HG02970 (cell line): Measurements from ENCODE around the gene PRKCD.

Experiments used
- ATAC-seq: cut with Tn5 transposase; IDR thresholded peaks from one replicate; pipeline ENCODE4 v1.9.1; 2021; ENCODE audit warnings: mild to moderate bottlenecking, moderate library complexity, moderate number of reproducible peaks; ENCODE audit not compliant: unreplicated experiment, low FRiP score

Gene PRKCD

GRCh38 chr3:53229171-53229570 is 68.2 kb downstream of the PRKCD start:
- no peak for ATAC-seq

GRCh38 chr3:53229606-53230005 is 68.6 kb downstream of the PRKCD start:
- ATAC-seq: no peak

- no peak for ATAC-seq
These were observed 69.1 kb downstream of the PRKCD start for GRCh38 chr3:53230041-53230621.

DNA sequence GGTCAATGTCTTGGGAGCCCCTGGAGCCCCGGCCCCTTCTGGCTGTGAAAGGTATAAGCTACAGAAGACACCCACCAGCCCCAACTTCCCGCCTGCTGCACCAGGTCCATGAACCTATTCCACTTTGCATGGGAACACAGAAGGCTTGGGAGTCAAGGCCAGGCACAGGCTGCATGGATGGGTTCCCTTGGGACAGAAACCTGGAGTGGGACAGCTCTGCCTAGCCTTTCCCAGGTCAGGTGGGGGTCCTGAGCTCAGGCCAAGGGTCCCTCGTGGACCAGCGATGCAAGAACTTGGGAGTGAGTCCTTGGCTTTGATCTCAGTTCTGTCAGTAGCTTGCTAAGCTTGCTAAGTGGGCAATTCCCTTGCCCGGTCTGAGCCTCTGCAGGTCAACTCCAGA is 69.8 kb downstream of the PRKCD start:
- no peak for ATAC-seq

GRCh38 chr3:53231532-53232511 is 70.8 kb downstream of the PRKCD start:
- ATAC-seq: no peak

- ATAC-seq: no peak
These were observed 71.8 kb downstream of the PRKCD start for GRCh38 chr3:53232641-53233377.

DNA sequence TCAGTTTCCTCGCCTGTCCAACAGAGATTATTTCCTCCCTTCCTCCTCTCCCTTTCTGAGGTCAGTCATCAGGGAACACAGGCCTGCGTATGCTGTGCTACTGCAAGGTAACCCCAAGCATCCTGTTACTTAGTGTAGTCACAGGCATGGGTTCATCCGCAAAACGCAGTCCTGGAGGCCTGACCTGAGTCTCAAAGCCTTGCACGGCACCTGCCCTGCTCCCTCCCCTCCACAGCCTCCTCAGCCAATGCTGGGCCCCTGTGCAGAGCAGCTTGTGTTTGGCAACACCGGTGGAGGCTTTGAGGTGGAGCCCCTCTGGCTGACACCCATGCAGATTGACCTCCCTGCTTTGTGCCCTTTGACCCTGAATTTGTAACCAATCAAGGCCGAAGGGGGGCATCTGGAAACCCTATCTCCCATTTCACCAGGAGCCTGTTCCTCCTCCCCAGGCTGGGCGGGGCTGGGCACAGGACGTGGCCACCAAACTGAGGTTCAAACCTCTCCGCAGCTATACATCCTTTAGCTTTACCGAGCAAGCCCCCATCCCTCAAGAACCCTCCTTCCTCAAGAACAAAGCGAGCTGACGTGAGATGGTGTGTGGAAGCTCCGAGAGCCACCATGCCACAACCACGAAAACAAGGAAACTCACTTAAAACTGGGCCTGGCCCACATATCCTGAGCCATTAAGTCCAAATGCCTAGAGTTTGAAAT is 73.3 kb downstream of the PRKCD start:
- ATAC-seq: no peak

- ATAC-seq: no peak
These were observed 73.8 kb downstream of the PRKCD start for GRCh38 chr3:53234841-53235232.

- ATAC-seq: no peak
These were observed 74.5 kb downstream of the PRKCD start for GRCh38 chr3:53235545-53235944.

- no peak for ATAC-seq
These were observed 75.3 kb downstream of the PRKCD start for GRCh38 chr3:53236112-53236841.

- ATAC-seq: no peak
These were observed 77.2 kb downstream of the PRKCD start for GRCh38 chr3:53238051-53238850.

DNA sequence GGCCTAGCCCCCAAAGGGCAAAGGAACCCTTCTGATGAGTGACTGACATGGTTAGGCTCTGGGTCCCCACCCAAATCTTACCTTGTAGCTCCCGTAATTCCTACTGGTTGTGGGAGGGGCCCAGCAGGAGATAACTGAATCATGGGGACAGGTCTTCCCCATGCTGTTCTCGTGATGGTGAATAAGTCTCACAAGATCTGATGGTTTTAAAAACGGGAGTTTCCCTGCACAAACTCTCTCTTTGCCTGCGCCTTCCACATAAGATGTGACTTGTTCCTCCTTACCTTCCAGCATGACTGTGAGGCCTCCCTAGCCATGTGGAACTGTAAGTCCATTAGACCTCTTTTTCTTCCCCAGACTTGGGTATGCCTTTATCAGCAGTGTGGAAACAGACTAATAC is 77.9 kb downstream of the PRKCD start:
- no peak for ATAC-seq

- ATAC-seq: no peak
These were observed 78.8 kb downstream of the PRKCD start for GRCh38 chr3:53239800-53240199.

DNA sequence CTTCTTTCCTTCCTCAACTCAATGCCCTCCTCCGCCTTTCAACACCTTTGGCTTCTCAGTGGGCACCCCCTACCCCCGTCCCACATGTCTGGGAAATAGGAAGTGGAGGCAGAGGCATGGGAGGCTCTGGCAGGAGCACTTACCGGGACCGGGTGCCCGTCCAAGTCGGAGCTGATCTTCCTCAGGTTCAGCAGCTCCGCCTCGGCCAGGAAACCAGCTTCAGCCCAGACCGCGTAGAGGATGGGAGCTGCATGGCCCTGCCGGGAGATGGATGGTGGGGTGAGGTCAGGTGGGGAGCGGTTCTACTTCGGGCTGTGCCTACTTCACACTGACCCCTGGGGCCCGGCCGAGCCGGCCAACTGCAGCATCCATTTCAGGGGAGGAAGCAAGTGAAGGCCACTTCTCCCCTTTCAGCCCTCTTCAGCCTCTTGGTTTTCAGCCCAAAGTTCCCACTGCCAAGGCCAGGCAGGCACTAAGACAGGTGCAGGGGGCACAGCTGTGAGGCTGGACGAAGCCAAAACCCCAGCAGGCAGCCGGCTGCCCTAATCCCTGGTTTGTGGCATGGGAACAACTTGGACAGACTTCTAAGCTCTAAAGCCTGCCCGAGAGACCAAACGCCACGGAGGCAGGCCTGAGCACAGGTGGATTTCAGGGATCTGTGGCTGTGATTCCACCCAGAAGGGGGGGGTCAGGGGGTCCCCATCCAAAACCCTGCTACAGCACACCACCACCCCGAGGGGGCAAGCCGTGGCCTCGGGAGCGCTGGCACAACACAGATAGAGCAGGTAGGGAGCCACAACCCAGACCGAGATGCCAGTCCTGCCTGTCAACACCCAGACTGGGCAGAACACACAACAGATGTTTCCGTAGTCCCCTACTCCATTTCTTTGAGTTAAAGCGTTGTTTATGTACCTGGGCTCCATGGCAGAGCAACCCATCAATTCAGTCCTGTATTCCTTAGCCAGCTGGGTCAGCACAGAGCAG is 80.3 kb downstream of the PRKCD start:
- no peak for ATAC-seq

- ATAC-seq: no peak
These were observed 81.1 kb downstream of the PRKCD start for GRCh38 chr3:53242155-53242554.
